Amniotic epithelial cell (primary cell): ENCODE results near the gene NLRP9.

Experiments
- DNase-seq: peaks from one replicate; pipeline ENCODE4 v3.0.0-alpha.2; 2010; ENCODE audit warnings: low read depth

The NLRP9 gene

DNA sequence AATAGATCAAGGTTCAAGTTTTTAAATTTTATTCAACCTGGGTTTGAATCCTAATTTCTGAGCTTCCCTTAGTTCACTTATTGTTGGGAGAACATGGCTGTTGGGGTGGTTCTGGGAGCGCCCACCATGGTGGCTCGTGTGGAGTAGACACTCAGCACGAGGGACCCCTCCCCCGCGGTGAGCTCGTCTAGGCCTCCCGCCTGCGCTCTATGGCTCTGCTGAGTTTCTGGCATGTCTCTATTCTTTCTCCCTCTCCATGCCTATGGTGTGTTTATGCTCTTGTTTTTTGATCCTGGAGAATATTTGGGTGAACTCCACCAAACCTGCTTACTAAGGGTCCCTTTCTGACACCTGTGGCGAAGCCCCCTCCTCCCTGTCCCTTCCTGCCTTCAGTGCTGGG, 64.7 kb downstream of the NLRP9 start:
- no peak for DNase-seq

DNA sequence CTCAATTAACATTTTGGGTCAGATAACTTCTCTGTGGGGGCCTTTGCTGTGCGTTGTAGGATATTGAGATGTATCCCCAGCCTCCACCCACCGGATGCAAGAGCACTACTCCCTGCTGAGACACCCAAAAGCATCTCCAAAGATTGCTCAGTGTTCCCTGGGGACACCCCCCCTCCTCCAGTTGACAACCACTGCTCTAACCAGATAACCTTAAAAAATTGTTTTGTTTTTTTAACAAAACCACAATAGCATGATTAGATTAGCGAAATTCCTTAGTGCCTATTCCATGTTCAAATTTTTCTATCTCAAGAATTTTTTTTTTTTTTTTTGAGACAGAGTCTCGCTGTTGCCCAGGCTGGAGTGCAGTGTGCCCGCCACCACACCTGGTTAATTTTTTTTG, 65.8 kb downstream of the NLRP9 start:
- peak; percentile 75 for DNase-seq

DNA sequence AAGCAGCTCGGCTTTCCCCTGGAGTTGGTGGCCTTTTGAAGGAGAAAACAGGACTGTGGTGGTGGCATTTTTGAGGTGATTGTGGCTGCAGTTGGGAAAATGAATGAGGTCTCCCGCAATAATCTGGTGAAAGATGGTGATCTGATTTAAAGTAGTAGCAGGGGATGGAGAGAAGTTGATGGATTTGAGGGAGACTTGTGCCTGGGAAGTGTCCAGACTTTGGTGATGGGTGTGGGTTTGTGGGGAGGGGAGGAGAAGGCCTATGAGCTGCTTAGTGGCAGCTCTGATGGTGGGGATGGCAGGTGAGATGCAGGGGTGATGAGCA, 67.2 kb downstream of the NLRP9 start:
- no peak for DNase-seq

DNA sequence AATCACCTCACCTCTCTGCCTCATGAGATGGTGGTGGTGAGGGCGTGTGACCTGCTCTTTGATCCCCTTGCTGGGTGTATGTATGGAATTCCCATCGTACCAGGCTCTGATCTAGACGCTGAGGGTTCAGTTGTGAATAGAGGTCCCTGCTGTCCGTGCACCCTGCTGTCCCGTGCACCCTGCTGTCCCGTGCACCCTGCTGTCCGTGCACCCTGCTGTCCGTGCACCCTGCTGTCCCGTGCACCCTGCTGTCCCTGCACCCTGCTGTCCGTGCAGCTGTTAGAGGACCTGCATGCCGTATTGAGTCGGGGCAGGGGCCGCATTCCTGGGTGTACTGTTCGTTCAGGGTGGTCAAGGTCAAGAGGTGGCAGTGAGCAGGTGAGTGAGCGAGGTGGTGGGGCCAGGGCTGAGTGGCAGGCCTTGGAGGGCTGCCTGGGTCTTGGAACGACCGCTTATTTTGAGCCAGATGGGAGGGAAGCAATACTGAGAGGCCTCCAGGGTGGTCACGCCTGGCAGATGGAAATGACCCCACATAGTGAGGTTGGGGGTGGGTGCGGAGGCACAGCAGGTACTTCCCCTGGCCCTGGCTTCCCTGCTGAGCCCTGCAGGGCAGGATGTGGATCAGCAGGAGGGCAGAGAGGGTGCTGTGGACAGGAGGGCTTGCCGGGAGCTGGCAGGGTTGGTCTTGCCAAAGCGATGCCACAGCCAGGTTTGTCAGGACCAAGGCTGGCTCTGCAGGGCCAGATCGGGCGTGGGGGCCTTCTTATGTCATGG, 67.7 kb downstream of the NLRP9 start:
- DNase-seq, result no peak

DNA sequence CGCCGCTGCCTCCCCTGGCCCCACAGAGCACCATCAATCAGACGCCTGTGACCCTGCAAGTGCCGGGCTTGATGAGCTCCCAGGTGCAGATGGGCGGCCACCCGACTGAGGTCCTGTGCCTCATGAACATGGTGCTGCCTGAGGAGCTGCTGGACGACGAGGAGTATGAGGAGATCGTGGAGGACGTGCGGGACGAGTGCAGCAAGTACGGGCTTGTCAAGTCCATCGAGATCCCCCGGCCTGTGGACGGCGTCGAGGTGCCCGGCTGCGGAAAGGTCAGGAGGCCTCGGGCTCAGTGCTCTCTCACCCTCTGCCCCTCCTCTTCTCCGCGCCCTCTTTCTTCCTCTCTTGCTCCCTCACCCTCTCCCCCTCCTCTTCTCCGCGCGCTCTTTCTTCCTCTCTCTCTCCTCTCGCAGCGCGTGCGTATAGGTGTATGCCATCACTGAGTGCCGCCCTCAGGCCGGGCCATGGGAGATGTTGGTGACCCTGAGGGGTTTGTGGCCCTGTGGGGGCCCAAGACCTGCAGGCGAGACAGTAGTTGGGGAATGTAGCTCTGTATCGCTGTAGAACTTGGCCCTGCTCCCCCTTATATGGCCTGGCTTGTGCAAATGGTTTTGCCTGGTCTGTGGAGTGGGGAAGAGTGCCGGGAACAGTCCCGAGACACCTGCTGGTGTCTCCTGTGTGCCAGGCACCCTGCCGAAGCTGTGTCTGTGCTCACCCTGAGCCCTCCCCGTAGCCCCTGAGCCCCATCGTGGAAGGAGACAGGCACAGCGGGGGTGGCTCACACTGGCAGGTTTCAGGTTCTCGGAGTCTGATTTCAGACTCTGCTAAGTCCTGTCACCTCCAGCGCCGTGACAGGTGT, 68.6 kb downstream of the NLRP9 start:
- DNase-seq, result no peak

DNA sequence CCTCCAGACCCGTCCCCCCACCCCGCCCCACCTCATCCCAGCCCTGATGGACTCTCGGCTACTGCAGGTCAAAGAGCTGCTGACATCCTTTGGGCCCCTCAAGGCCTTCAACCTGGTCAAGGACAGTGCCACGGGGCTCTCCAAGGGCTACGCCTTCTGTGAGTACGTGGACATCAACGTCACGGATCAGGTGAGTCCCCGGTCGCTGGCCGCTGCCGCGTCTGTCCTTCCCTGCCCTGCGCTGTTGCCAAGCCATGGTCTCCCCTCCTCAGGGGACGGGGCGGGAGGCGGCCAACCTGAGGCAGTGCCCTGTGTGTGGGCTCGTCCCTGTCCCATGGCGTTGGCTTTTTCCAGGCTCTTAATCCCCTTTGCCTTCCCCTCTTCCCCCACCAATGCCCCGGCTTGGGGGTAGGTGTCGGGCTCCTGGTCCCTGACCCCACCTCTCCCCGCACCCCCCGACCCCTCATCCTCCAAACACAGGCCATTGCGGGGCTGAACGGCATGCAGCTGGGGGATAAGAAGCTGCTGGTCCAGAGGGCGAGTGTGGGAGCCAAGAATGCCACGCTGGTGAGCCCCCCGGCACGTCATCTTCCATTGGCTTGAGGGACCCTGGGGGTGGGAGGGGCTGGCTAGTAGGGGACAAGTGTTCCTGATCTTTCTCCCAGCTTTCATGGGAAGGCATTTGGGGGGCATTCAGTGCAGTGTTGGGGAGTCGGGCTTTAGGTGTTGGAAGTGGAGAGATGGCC, 69.4 kb downstream of the NLRP9 start:
- no peak for DNase-seq

DNA sequence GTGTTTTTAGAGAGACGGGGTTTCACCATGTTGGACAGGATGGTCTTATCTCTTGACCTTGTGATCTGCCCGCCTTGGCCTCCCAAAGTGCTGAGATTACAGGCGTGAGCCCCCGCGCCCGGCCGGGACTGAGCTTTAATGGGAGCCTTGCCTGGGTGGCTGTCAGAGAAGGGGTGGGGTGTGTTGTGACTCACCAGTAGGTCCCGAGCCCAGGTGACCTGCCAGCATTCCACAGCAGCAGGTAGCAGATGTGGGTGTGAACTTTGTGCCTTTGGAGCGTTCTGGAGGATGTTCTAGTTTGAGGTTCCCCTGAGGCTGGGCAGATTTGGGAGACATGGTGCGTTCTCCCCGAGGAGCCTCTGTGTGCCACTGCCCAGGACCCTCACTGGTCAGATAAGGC, 70.2 kb downstream of the NLRP9 start:
- DNase-seq, result no peak

DNA sequence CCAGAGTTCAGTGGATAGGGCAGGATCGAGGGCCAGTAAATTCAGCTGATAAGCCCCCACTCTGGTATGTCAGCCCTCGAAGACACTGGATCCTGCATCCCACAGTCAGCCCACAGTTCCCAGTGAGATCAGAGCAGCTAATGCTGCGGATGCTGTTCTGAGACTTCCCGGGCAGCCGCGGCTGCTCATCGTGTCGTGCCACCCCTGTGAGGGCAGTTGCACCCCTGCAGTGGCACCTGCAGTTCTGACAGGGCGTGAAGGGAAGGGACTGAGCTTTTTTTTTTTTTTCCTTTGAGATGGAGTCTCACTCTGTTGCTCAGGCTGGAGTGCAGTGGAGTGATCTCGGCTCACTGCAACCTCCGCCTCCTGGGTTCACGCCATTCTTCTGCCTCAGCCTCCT, 70.7 kb downstream of the NLRP9 start:
- no peak for DNase-seq

DNA sequence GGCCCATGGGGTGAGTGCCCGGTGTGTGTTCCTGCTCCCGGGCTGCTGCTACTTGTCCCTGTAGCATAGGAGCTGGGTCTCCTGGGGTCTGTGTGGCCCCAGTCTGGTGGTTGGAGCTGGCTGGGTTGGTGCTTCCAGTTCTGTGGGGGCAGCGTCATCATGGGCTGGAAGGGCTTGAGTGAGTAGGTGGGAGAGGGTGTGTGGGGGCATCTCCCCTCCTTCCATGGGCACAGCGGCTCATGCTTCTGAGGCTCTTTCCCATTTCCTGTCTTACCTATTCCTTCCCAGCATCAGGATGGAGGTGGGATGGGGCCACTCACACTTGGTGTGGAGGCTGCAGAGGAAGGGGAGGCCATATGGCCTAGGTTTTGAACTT, 71.2 kb downstream of the NLRP9 start:
- no peak for DNase-seq

DNA sequence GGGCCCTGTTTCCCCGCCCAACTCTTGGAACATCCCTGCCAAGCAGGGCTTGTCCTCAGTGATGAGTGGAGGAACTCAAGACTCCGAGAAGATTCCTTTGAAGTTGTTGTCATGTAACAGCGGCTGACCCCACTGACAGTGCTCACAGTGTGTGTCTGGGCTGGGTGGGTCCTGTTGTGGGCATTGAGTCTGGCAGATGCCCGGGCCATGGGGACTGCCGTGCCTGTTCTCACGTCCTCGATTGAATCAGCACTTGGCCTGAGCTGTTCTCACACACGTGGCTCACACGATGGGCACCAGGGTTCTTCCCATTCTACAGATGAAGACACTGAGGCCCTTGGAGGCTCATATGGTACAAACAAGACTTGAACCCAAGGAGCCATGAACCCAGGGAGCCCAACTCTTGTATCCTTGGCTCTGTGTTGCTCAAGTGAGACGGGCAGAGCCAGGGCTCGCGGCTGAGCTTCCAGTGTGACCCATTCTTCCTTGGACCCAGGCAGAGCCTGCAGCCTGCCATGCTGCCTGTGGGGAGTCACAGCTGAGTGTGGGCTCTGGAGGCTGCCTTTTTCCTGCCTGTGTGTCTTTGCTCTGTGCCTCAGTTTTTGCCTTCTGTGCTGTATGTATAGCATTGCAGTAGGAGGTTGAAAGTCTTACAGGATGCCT, 71.7 kb downstream of the NLRP9 start:
- DNase-seq, result no peak

DNA sequence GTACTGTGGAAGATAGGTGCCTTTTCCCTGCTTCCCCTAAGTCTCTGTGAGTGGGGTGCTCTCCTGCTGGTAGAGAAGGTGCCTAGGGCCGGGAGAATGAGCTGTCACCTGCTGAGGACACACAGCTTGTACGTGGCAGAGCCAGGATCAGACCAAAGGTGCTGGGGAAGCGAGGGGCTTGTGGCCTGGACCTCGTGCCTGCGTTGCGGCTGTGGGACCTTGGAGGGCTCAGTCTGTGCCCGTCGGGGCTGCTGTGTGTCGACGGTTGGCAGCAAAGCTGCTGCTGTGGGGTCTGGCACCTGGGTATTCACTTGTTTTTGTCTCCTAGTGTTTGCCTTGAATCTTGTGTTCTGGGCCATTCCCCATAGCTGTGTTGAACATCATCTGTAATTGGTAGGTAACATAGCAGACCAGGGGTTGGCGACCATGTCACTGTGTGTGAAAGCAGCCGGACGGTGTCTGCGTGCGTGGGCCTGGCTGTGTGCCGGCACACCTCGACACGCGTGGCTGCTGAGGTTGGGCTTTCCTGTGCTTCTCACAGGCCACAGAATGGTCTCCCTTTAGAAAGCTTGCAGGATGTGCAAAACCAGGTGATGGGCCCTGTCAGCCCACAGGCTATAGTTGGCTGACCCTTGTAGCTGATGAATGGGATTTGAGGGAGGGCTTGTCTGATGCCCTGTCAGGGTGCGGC, 74.2 kb downstream of the NLRP9 start:
- no peak for DNase-seq

DNA sequence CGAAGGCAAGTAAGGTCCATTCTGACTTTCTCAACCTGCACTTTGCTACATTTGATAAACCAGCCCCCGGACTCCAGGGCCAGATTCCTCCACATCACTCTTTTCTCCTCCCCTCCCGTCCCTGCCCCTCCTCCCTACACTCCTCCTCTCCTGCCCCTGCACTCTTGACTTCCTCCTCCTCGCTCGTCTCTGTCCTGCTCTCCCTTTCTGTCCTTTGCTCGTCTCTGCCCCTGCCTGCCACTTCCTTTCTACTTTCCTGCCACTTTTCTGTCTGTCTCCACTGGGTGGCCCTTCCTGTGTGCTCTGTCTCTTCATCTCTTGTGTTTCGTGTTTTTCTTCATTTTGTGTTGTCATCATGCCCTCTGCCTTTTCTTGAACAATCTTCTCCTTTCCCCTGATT, 76.4 kb downstream of the NLRP9 start:
- no peak for DNase-seq

DNA sequence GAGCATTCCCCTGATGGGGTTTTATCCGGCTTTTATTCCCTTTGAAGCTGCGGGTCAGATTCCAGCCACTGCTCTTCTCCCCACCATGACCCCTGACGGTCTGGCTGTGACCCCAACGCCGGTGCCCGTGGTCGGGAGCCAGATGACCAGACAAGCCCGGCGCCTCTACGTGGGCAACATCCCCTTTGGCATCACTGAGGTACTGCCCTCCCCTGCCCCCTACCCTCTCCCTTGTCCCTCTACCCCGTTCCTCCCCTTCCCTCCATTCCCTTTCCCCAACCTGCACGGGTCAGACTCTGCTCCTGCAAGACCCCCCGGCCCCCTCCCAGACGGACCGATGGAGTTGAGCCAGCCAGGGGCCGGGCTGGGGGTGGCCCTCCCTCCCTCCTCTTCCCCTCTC, 77.2 kb downstream of the NLRP9 start:
- no peak for DNase-seq

DNA sequence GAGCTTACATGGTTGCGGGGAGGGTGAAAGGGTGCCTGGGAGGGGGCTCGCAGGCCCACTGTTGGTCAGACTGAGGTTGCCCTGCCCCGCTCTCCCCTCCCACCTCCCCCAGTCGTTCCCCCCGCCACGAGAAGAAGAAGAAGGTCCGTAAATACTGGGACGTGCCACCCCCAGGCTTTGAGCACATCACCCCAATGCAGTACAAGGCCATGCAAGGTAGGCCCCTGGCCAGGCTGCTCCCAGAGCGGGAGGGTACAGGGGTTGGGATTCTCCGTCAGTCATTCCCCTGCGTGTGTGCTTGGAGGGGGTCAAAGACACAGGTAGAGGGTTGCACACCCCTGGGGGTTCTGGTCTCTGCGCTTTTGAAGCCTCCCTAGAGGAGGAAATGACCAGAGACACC, 77.8 kb downstream of the NLRP9 start:
- DNase-seq, result no peak

DNA sequence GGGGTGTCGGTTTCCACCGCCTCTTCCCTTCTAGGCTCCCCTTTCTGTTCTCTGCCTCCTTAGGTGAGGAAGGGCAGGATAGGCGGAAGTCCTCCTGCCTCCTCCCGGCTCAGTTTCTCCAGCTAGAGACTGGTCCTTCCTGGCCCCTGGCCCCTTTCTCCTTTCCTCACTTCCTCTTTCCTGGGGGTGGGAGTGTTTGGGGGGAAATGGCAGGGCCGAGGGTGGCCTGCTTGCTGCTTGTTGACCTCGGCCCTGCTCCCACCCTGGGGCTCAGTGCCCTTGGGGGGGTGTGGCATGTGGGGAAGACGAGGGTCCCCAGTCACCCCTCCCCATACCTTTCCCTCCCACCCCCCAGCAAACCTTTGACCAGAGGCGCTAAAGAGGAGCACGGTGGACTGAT, 78.4 kb downstream of the NLRP9 start:
- no peak for DNase-seq

DNA sequence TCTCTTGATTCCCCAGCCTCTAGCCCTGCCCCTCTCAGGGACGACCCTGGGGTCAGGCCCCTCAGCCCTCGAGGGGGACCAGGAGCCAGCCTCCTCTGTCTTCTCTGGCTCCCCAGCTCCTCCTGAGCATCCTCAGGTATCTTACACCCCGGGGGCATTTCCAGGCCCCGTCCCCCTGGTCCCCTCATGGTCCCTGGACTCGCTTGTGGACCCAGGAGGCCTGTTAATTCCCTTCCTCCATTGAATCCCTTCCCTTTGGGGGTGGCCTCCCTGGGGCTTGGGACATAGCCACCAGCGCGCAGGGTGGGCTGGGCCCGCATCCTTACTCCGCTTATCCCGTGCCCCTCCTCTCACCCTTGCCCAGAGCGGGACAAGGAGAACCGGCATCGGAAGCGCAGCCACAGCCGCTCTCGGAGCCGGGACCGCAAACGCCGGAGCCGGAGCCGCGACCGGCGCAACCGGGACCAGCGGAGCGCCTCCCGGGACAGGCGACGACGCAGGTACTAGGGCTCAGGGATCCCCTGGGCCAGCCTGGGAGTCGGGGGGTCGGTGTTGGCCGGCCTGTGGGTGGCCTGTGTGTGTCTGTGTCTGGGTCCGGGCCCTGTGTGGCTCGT, 79.2 kb downstream of the NLRP9 start:
- no peak for DNase-seq
